IMR-90 (cell line): ENCODE data around the gene PLXNA4. TPM values are rescaled to one million over a fixed set of nuclear protein-coding genes. Genes with fewer than 3 reads are reported as not detected.

Experiments used
- ATAC-seq: fragments of 200-7000 bp; cut with Tn5 transposase; 2 replicates; pipeline ENCODE4 v1.9.1; 2020; ENCODE audit warnings: low read depth, mild to moderate bottlenecking, moderate library complexity
- BruUV-seq: library from RNA; stranded (reverse); fragments of 400-500 nt; replicated peaks from 2 replicates; lab custom pipeline; 2021; lab: Mats Ljungman, UMichigan
- CTCF ChIA-PET: fragments of 300-600 bp; formaldehyde crosslinking; extraction: SDS; loops from one replicate; lab custom pipeline; 2021; ENCODE audit warnings: antibody characterized with exemption; lab: Yijun Ruan, JAX
- POLR2A ChIA-PET: fragments of 300-600 bp; sonication (Branson Sonifier 250); formaldehyde crosslinking; loops from one replicate; lab custom pipeline; 2022; ENCODE audit warnings: antibody characterized with exemption; ENCODE audit not compliant: unreplicated experiment; lab: Charles Lee
- DNase-seq: peaks from one replicate; pipeline ENCODE4 v3.0.0; 2013
- H2AFZ ChIP-seq: replicated peaks from 2 replicates; pipeline ENCODE3; 2013; ENCODE audit warnings: low read length, mild to moderate bottlenecking; ENCODE audit not compliant: poor library complexity
- H2AK5ac ChIP-seq: 2 replicates; pipeline ENCODE4 v1.6.1; 2013; ENCODE audit warnings: low read depth, low read length, inconsistent platforms
- H2AK9ac ChIP-seq: replicated peaks from 2 replicates; pipeline ENCODE3; 2013; ENCODE audit warnings: mild to moderate bottlenecking, low read depth, low read length, moderate library complexity; ENCODE audit not compliant: poor library complexity
- H2BK120ac ChIP-seq: 2 replicates; pipeline ENCODE4 v1.6.1; 2013; ENCODE audit warnings: low read depth, low read length, inconsistent platforms
- H2BK15ac ChIP-seq: 3 replicates; pipeline ENCODE4 v1.6.1; 2013; ENCODE audit warnings: low read depth, low read length, inconsistent platforms
- H2BK20ac ChIP-seq: 2 replicates; pipeline ENCODE4 v1.6.1; 2013; ENCODE audit warnings: low read depth, mild to moderate bottlenecking, inconsistent platforms, low read length, moderate library complexity
- H2BK5ac ChIP-seq: 2 replicates; pipeline ENCODE4 v1.6.1; 2013; ENCODE audit warnings: mild to moderate bottlenecking, low read depth, low read length, inconsistent platforms; ENCODE audit not compliant: poor library complexity, severe bottlenecking
- H3K14ac ChIP-seq: replicated peaks from 2 replicates; pipeline ENCODE4 v1.6.1; 2013; ENCODE audit warnings: low read depth, low read length, inconsistent platforms
- H3K18ac ChIP-seq: 2 replicates; pipeline ENCODE4 v1.6.1; 2013; ENCODE audit warnings: low read depth, low read length, control low read depth
- H3K23ac ChIP-seq: 2 replicates; pipeline ENCODE4 v1.6.1; 2013; ENCODE audit warnings: low read depth, low read length, inconsistent platforms
- H3K27ac ChIP-seq: 2 replicates; pipeline ENCODE4 v1.5.1; 2013; ENCODE audit warnings: mild to moderate bottlenecking, control low read depth, low read length; ENCODE audit not compliant: insufficient read depth
- H3K27me3 ChIP-seq: 2 replicates; pipeline ENCODE4 v1.6.1; 2013; ENCODE audit warnings: low read length; ENCODE audit not compliant: control insufficient read depth, insufficient read depth
- H3K36me3 ChIP-seq: 2 replicates; pipeline ENCODE4 v1.6.1; 2013; ENCODE audit warnings: low read length, mixed read lengths; ENCODE audit not compliant: control insufficient read depth, insufficient read depth
- H3K4ac ChIP-seq: 2 replicates; pipeline ENCODE4 v1.6.1; 2013; ENCODE audit warnings: low read depth, low read length, inconsistent platforms
- H3K4me1 ChIP-seq: 2 replicates; pipeline ENCODE4 v1.6.1; 2013; ENCODE audit warnings: low read length, mixed read lengths; ENCODE audit not compliant: control insufficient read depth, insufficient read depth
- H3K4me2 ChIP-seq: 2 replicates; pipeline ENCODE4 v1.6.1; 2013; ENCODE audit warnings: low read depth, mild to moderate bottlenecking, control low read depth, low read length, moderate library complexity
- H3K4me3 ChIP-seq: 2 replicates; pipeline ENCODE4 v1.5.1; 2013; ENCODE audit warnings: low read depth, mild to moderate bottlenecking, control low read depth, low read length, moderate library complexity; ENCODE audit not compliant: insufficient read depth
- H3K56ac ChIP-seq: 2 replicates; pipeline ENCODE4 v1.6.1; 2013; ENCODE audit warnings: low read length, inconsistent platforms; ENCODE audit not compliant: insufficient read depth; ENCODE audit errors: extremely low read depth
- H3K79me1 ChIP-seq, 2 experiments: 2 replicates each; pipeline ENCODE4 v1.6.1; 2013; ENCODE audit warnings: low read length in 2 of 2, inconsistent platforms in 1 of 2, low read depth in 1 of 2
- H3K9ac ChIP-seq: 2 replicates; pipeline ENCODE4 v1.6.1; 2013; ENCODE audit warnings: low read depth, low read length, control low read depth
- H3K9me1 ChIP-seq: 2 replicates; pipeline ENCODE4 v1.6.1; 2013; ENCODE audit warnings: low read length, inconsistent platforms; ENCODE audit not compliant: insufficient read depth
- H3K9me3 ChIP-seq: 2 replicates; pipeline ENCODE4 v1.6.1; 2013; ENCODE audit warnings: low read length; ENCODE audit not compliant: control insufficient read depth, insufficient read depth
- H4K20me1 ChIP-seq: 2 replicates; pipeline ENCODE4 v1.6.1; 2013; ENCODE audit warnings: low read length, inconsistent platforms; ENCODE audit not compliant: insufficient read depth
- H4K5ac ChIP-seq: 2 replicates; pipeline ENCODE4 v1.6.1; 2013; ENCODE audit warnings: mild to moderate bottlenecking, low read depth, low read length, control low read depth
- H4K8ac ChIP-seq, 2 experiments: 2 replicates each; pipeline ENCODE4 v1.6.1; 2013; ENCODE audit warnings: low read depth in 2 of 2, low read length in 2 of 2, control low read depth in 1 of 2, inconsistent platforms in 1 of 2
- H4K91ac ChIP-seq: 2 replicates; pipeline ENCODE4 v1.6.1; 2013; ENCODE audit warnings: low read depth, low read length, inconsistent platforms; ENCODE audit not compliant: insufficient read depth
- BHLHE40 ChIP-seq: fragments of 150-350 bp; IDR thresholded peaks from 2 replicates; pipeline ENCODE4 v1.6.1; 2016; ENCODE audit warnings: mild to moderate bottlenecking, low read depth, low read length
- CHD1 ChIP-seq: IDR thresholded peaks from 2 replicates; pipeline ENCODE4 v1.6.1; 2012; ENCODE audit warnings: low read depth, low read length, improper control_type of control experiment
- MAZ ChIP-seq: IDR thresholded peaks from 2 replicates; pipeline ENCODE4 v1.6.1; 2012; ENCODE audit warnings: low read depth, mild to moderate bottlenecking, low read length, improper control_type of control experiment, moderate library complexity, borderline replicate concordance
- NFE2L2 ChIP-seq: fragments of 150-350 bp; IDR thresholded peaks from 2 replicates; pipeline ENCODE4 v1.6.1; 2016; ENCODE audit warnings: low read depth, mild to moderate bottlenecking, low read length
- RAD21 ChIP-seq: IDR thresholded peaks from 2 replicates; pipeline ENCODE4 v1.6.1; 2012; ENCODE audit warnings: low read length, improper control_type of control experiment
- RCOR1 ChIP-seq: IDR thresholded peaks from 2 replicates; pipeline ENCODE4 v1.6.1; 2012; ENCODE audit warnings: mild to moderate bottlenecking, low read length, improper control_type of control experiment; ENCODE audit not compliant: insufficient replicate concordance
- RFX5 ChIP-seq: IDR thresholded peaks from 2 replicates; pipeline ENCODE4 v1.8.0; 2012; ENCODE audit warnings: low read depth, mild to moderate bottlenecking, low read length, moderate library complexity
- WGBS, 2 experiments: methylation state at CpG; one replicate each; pipeline versions ENCODE4 v1.1.5 to v1.1.7; 2013; ENCODE audit warnings: missing lambda C conversion rate in 2 of 2; ENCODE audit not compliant: insufficient read length in 1 of 2; ENCODE audit errors: extremely low coverage in 2 of 2; 5-methylcytosine and 5-hydroxymethylcytosine counted together
- dilution Hi-C: fragments of 300-500 bp; cut with HindIII; formaldehyde crosslinking; loops from one replicate; pipeline ENCODE4 v1.14.3; 2018; ENCODE audit warnings: low sequenced_read_pairs; ENCODE audit not compliant: unreplicated experiment
- in situ Hi-C: fragments of 300-500 bp; cut with MboI; formaldehyde crosslinking; loops from 3 replicates; pipeline ENCODE4 v1.14.3; 2019; ENCODE audit warnings: low sequenced_read_pairs, inconsistent platforms, mixed read lengths
- intact Hi-C: fragments of 100-400 bp; cut with micrococcal nuclease; formaldehyde crosslinking; loops from 2 replicates; pipeline ENCODE4 v1.10.0; 2022
- polyA plus RNA-seq, 3 experiments: library from polyadenylated mRNA; depleted of rRNA; stranded (reverse); fragments of >200 nt; gene quantifications; 2 replicates each; pipeline ENCODE4 v1.2.3, GENCODE V29; 2012; ENCODE audit warnings: low replicate concordance in 1 of 3
- total RNA-seq: library from RNA; depleted of rRNA; stranded (reverse); fragments of >200 nt; gene quantifications from 2 replicates; pipeline ENCODE4 v1.2.3, GENCODE V29; 2012
- TF ChIP-seq, protein P1 (sequence below): fragments of 150-350 bp; IDR thresholded peaks from 2 replicates; pipeline ENCODE4 v1.6.1; 2016; ENCODE audit warnings: low read depth, mild to moderate bottlenecking, low read length, moderate library complexity, borderline replicate concordance
- TF ChIP-seq, protein P2 (sequence below): fragments of 150-350 bp; IDR thresholded peaks from 2 replicates; pipeline ENCODE4 v1.6.1; 2017; ENCODE audit warnings: mild to moderate bottlenecking, antibody characterized with exemption, low read length, low read depth

The PLXNA4 gene
- total and polyA plus RNA-seq, 2 of the 4 experiments (the other 2 are of a cell fraction): under 0.01 TPM

DNA sequence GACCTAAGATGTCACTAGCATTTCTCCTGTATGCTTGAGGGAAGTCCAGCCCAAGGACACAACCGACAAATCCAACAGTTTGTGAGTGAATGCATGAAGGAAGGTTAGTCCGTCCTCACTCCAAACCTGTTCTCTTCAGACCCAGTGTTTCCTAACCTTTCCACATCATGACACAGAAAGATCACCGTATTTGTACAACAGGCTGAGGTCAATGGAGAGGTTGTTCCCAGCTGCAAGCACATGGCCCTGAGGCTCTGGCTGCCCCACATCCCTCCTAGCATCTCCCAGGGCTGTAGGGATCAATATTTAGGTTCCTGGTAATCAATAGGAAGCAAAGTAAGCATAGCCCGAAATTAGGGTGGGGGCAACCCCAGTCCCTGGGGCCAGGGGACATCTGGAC, 227.9 kb downstream of the PLXNA4 start:
- dilution Hi-C loops (no loop called here), in situ Hi-C loops (no loop called here), intact Hi-C loops (no loop called here)
- H2BK20ac ChIP-seq: no peak overlapping the region
- no peak overlapping the region for H3K27ac ChIP-seq
- H3K27me3 ChIP-seq: no peaks in the 10 kb centered on the region
- no peak overlapping the region for H3K23ac ChIP-seq
- CTCF ChIA-PET: no interaction called here
- H4K5ac ChIP-seq: no peak overlapping the region
- no peak overlapping the region for H3K4me2 ChIP-seq
- H2AK9ac ChIP-seq: no peak overlapping the region
- H3K9me1 ChIP-seq: no peaks in the 10 kb centered on the region
- H2AFZ ChIP-seq: no peak overlapping the region
- no peak overlapping the region for H2AK5ac ChIP-seq
- no peak overlapping the region for H3K56ac ChIP-seq
- no peak overlapping the region for H4K8ac ChIP-seq
- H3K14ac ChIP-seq: no peak overlapping the region
- ATAC-seq (no peak), DNase-seq (no peak)
- no TSS peak for BruUV-seq
- H2BK5ac ChIP-seq: no peak overlapping the region
- no peaks in the 10 kb centered on the region for H3K79me1 ChIP-seq
- H3K18ac ChIP-seq: no peak overlapping the region
- no peak overlapping the region for H2BK15ac ChIP-seq
- H3K9ac ChIP-seq: no peak overlapping the region
- no peaks in the 10 kb centered on the region for H4K20me1 ChIP-seq
- H3K4me3 ChIP-seq: no peak overlapping the region
- no peaks in the 10 kb centered on the region for H3K9me3 ChIP-seq
- H4K91ac ChIP-seq: no peak overlapping the region
- POLR2A ChIA-PET: no interaction called here
- no CpG with 5 or more reads among the region's 4 CpGs for WGBS, 2 experiments
- H2BK120ac ChIP-seq: no peak overlapping the region
- no peaks in the 10 kb centered on the region for H3K4me1 ChIP-seq
- no peak for TF ChIP-seq RFX5
- no peak for TF ChIP-seq BHLHE40
- no peak for TF ChIP-seq CHD1
- TF ChIP-seq NFE2L2: no peak
- no peak for TF ChIP-seq RAD21
- TF ChIP-seq, protein P1, sequence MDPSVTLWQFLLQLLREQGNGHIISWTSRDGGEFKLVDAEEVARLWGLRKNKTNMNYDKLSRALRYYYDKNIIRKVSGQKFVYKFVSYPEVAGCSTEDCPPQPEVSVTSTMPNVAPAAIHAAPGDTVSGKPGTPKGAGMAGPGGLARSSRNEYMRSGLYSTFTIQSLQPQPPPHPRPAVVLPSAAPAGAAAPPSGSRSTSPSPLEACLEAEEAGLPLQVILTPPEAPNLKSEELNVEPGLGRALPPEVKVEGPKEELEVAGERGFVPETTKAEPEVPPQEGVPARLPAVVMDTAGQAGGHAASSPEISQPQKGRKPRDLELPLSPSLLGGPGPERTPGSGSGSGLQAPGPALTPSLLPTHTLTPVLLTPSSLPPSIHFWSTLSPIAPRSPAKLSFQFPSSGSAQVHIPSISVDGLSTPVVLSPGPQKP: no peak
- no peak for TF ChIP-seq MAZ
- TF ChIP-seq, protein P2, sequence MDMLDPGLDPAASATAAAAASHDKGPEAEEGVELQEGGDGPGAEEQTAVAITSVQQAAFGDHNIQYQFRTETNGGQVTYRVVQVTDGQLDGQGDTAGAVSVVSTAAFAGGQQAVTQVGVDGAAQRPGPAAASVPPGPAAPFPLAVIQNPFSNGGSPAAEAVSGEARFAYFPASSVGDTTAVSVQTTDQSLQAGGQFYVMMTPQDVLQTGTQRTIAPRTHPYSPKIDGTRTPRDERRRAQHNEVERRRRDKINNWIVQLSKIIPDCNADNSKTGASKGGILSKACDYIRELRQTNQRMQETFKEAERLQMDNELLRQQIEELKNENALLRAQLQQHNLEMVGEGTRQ: no peak
- no peak for TF ChIP-seq RCOR1
- H3K4ac ChIP-seq: no peak overlapping the region
- no peaks in the 10 kb centered on the region for H3K36me3 ChIP-seq
